ENCODE measurements around the gene HFE.

- TF ChIP-seq CTCF (tag by site-specific recombination; IDR thresholded peaks at IDR 0.05) (no peak), ZEB2 (tag by site-specific recombination; IDR thresholded peaks at IDR 0.05) (no peak)
Observed at GRCh38 chr6:26088344-26088743, 1.1 kb downstream of the HFE start.
